Hepatocyte (in vitro differentiated cells): ENCODE measurements around the gene GPR61. TPM values are rescaled to one million over a fixed set of nuclear protein-coding genes. Genes with fewer than 3 reads are reported as not detected.
A peak's percentile ranks its signal among the peaks of the same experiment; 100 is the strongest.

Experiments
- DNase-seq: peaks from one replicate; pipeline ENCODE4 v3.0.0-alpha.2; 2016; ENCODE audit warnings: low spot score
- H2AFZ ChIP-seq: fragments of 200-600 bp; sonication (generic); 2 replicates; pipeline ENCODE4 v1.6.0; 2016; ENCODE audit warnings: antibody characterized with exemption, mild to moderate bottlenecking
- H3K27ac ChIP-seq: fragments of 200-600 bp; sonication (generic); 2 replicates; pipeline ENCODE4 v1.5.1; 2016; ENCODE audit warnings: mild to moderate bottlenecking
- H3K27me3 ChIP-seq: fragments of 200-600 bp; sonication (generic); 2 replicates; pipeline ENCODE4 v1.6.1; 2016
- H3K36me3 ChIP-seq: fragments of 200-600 bp; sonication (generic); replicated peaks from 2 replicates; pipeline ENCODE4 v1.5.1; 2016; ENCODE audit warnings: low read depth; ENCODE audit not compliant: insufficient read depth
- H3K4me1 ChIP-seq: fragments of 200-600 bp; sonication (generic); 2 replicates; pipeline ENCODE4 v1.5.1; 2016; ENCODE audit warnings: mild to moderate bottlenecking, moderate library complexity; ENCODE audit not compliant: insufficient read depth
- H3K4me2 ChIP-seq: fragments of 200-600 bp; sonication (generic); 2 replicates; pipeline ENCODE4 v1.6.0; 2016
- H3K4me3 ChIP-seq: fragments of 200-600 bp; sonication (generic); 2 replicates; pipeline ENCODE4 v1.5.1; 2016; ENCODE audit warnings: mild to moderate bottlenecking
- H3K79me2 ChIP-seq: fragments of 200-600 bp; sonication (generic); 2 replicates; pipeline ENCODE4 v1.6.0; 2017; ENCODE audit warnings: mild to moderate bottlenecking
- H3K9me2 ChIP-seq: fragments of 200-600 bp; sonication (generic); replicated peaks from 2 replicates; pipeline ENCODE4 v1.6.0; 2017; ENCODE audit warnings: mild to moderate bottlenecking; ENCODE audit not compliant: insufficient read depth
- H3K9me3 ChIP-seq: fragments of 200-600 bp; sonication (generic); 2 replicates; pipeline ENCODE4 v1.5.1; 2016; ENCODE audit warnings: low read depth, mild to moderate bottlenecking
- H4K20me1 ChIP-seq: fragments of 200-600 bp; sonication (generic); 2 replicates; pipeline ENCODE4 v1.6.0; 2016; ENCODE audit warnings: mild to moderate bottlenecking; ENCODE audit not compliant: insufficient read depth, poor library complexity, severe bottlenecking
- CTCF ChIP-seq: fragments of 200-600 bp; sonication (generic); IDR thresholded peaks from 2 replicates; pipeline ENCODE4 v1.5.1; 2016; ENCODE audit warnings: antibody characterized with exemption, mild to moderate bottlenecking; ENCODE audit not compliant: poor library complexity
- EZH2 ChIP-seq: fragments of 200-600 bp; sonication (generic); IDR thresholded peaks from 2 replicates; pipeline ENCODE4 v1.6.1; 2016; ENCODE audit warnings: antibody characterized with exemption, mild to moderate bottlenecking, borderline replicate concordance
- EZH2phosphoT487 ChIP-seq: fragments of 200-600 bp; sonication (generic); IDR thresholded peaks from one replicate; pipeline ENCODE4 v1.6.1; 2018; ENCODE audit warnings: antibody characterized with exemption, mild to moderate bottlenecking, low read depth, moderate library complexity; ENCODE audit not compliant: unreplicated experiment, severe bottlenecking
- WGBS: methylation state at CpG from one replicate; pipeline ENCODE4 v1.1.6; 2016; ENCODE audit warnings: low lambda C conversion rate; ENCODE audit errors: missing lambda C conversion rate; 5-methylcytosine and 5-hydroxymethylcytosine counted together
- polyA plus RNA-seq: library from polyadenylated mRNA; unstranded; fragments of >200 nt; fragmentation: Nextera tagmentation; extraction: Ambion mirVana; gene quantifications from 2 replicates; pipeline ENCODE4 v1.2.1, GENCODE V29; 2016
- total RNA-seq: library from RNA; depleted of rRNA; stranded (reverse); fragments of >200 nt; gene quantifications from 2 replicates; pipeline ENCODE4 v1.2.3, GENCODE V29; 2014

The GPR61 gene
- total and polyA plus RNA-seq, 2 experiments from 2014 or later, result 0.50 to 1.1 TPM

GRCh38 chr1:109493805-109494539 lies 45.7 kb upstream of the GPR61 start, which contains the start of gene CYB561D1:
TSS of gene CYB561D1 (plus strand) at chr1:109494094. CDS start at chr1:109494140, 46 bp downstream.
- H3K4me2 ChIP-seq, result peak within 1 kb of the TSS; percentile 85
- H3K4me1 ChIP-seq, result peaks cover 7% of the 10 kb centered on the region
- H3K79me2 ChIP-seq, result peaks cover 17% of the 10 kb centered on the region
- peak within 1 kb of the TSS; percentile 66 for H2AFZ ChIP-seq
- no peaks in the 10 kb centered on the region for H4K20me1 ChIP-seq
- H3K9me3 ChIP-seq, result no peaks in the 10 kb centered on the region
- H3K4me3 ChIP-seq, result peak within 1 kb of the TSS; percentile 94
- H3K27ac ChIP-seq, result peak within 1 kb of the TSS; percentile 74
- H3K9me2 ChIP-seq, result no peaks in the 10 kb centered on the region
- WGBS, result 2% methylated on average over 43 of the region's 44 CpGs
- no peaks in the 10 kb centered on the region for H3K27me3 ChIP-seq
- DNase-seq, result peak; percentile 93
- H3K36me3 ChIP-seq, result no peaks in the 10 kb centered on the region
- TF ChIP-seq EZH2 (no peak), CTCF (peak; percentile 91)

GRCh38 chr1:109495738-109496137 lies 43.9 kb upstream of the GPR61 start:
- H3K4me1 ChIP-seq, result peaks cover 7% of the 10 kb centered on the region
- H3K36me3 ChIP-seq, result no peaks in the 10 kb centered on the region
- no peak for DNase-seq
- H3K27me3 ChIP-seq, result no peaks in the 10 kb centered on the region
- no peak for TF ChIP-seq EZH2
- TF ChIP-seq EZH2phosphoT487, result no peak
- no peak for TF ChIP-seq CTCF
- H2AFZ ChIP-seq, result no peak overlapping the region
- peaks cover 17% of the 10 kb centered on the region for H3K79me2 ChIP-seq
- H3K4me2 ChIP-seq, result no peak overlapping the region
- 95% methylated on average over 7 of the region's 7 CpGs for WGBS
- H3K9me3 ChIP-seq, result no peaks in the 10 kb centered on the region
- no peak overlapping the region for H3K4me3 ChIP-seq
- no peaks in the 10 kb centered on the region for H4K20me1 ChIP-seq
- no peak overlapping the region for H3K27ac ChIP-seq
- no peaks in the 10 kb centered on the region for H3K9me2 ChIP-seq

DNA sequence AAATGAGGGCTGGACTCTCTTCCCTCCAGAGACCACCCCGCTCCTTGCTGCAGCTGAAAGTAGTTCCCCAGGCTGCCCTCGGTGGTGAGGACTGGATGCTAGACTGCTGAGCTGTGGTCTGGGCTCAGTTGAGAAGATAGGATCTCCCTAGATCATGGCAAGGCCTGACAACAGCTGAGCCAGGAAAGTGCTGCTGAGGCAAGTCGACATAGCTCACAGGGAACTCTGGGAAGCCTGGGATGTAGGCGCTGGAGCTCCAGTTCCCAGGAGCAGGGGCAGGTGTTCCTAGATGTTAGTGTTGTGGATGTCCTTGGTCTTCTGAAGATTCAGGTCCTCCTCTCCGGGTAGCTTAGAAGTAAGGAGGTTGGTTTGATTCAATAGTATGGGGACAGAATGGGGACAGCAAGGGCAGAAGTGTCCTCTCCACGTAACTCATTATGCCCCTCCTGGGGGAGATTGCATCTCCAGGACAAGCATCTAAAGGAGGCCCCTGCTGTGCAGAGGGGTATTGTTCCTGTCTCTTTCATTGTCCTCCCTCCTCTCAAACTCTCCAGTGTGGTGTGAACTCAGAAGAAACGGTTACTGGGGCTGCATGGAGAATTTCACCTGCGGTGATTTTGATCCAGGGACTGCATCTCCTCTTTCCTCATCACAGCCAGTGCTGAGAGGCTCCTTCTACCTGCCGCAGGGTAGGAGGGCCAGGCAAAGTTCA lies 42.1 kb upstream of the GPR61 start:
- H4K20me1 ChIP-seq, result no peaks in the 10 kb centered on the region
- no peak for DNase-seq

DNA sequence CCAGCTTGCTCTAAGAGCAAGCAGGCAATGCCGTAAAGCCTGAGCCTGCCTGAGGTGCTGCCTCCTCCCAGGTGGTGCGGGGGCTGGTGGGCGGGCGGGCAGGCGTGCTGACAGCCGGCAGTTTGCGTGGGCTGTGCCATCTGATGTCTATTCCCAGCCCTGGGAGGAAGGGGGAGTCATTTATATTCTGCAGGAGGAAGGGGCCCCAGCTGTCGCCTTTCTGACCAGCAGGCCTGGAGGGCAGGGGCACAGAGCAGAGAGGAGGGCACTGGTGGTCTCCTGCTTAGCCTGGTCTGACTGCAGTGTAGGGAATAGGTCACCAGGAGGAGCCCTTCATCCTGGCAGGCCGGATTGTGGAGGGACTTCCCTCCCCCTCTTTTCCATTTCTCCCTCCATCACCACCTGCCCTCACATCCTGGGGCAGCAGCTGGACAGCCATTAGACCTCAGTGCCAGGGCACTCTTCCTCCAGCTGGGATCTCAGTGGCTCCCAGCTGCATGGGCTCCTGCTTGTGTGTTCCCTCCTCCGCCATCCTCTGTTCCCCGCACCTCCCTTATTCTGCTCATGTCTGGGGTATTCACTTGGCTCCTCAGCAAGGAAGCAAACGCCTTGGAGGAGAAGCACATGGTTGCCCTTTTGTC lies 41.4 kb upstream of the GPR61 start:
- peaks cover 7% of the 10 kb centered on the region for H3K4me1 ChIP-seq
- no peaks in the 10 kb centered on the region for H3K36me3 ChIP-seq
- H3K27ac ChIP-seq, result no peak overlapping the region
- no peak overlapping the region for H3K4me2 ChIP-seq
- H3K79me2 ChIP-seq, result peaks cover 17% of the 10 kb centered on the region
- no peaks in the 10 kb centered on the region for H3K27me3 ChIP-seq
- peak; percentile 45 for DNase-seq
- 80% methylated on average over 7 of the region's 12 CpGs for WGBS
- TF ChIP-seq CTCF (peak; percentile 42), EZH2phosphoT487 (no peak)
- no peaks in the 10 kb centered on the region for H4K20me1 ChIP-seq
- H2AFZ ChIP-seq, result no peak overlapping the region
- no peak overlapping the region for H3K4me3 ChIP-seq
- H3K9me3 ChIP-seq, result no peaks in the 10 kb centered on the region
- H3K9me2 ChIP-seq, result no peaks in the 10 kb centered on the region

More for the DNA sequence above, 42.1 kb upstream of the GPR61 start:
- Histone ChIP-seq H3K9me2 (no peaks in the 10 kb centered on the region), H3K79me2 (peaks cover 17% of the 10 kb centered on the region), H3K27ac (no peak overlapping the region), H3K27me3 (no peaks in the 10 kb centered on the region), H3K4me2 (no peak overlapping the region), H2AFZ (no peak overlapping the region), H3K9me3 (no peaks in the 10 kb centered on the region), H3K36me3 (no peaks in the 10 kb centered on the region), H3K4me1 (peaks cover 7% of the 10 kb centered on the region), H3K4me3 (no peak overlapping the region)
- TF ChIP-seq EZH2phosphoT487 (no peak), EZH2 (no peak)
- WGBS, result 72% methylated on average over 9 of the region's 9 CpGs
